GM12872 (cell line): Measurements from ENCODE around the gene MAGEB17.

Source experiments
- TF ChIP-seq, protein P1 (sequence below): IDR thresholded peaks from 3 replicates; pipeline ENCODE4 v1.5.1; 2011; ENCODE audit warnings: low read depth, mild to moderate bottlenecking, low read length, moderate library complexity; ENCODE audit not compliant: insufficient read depth

Gene MAGEB17

DNA sequence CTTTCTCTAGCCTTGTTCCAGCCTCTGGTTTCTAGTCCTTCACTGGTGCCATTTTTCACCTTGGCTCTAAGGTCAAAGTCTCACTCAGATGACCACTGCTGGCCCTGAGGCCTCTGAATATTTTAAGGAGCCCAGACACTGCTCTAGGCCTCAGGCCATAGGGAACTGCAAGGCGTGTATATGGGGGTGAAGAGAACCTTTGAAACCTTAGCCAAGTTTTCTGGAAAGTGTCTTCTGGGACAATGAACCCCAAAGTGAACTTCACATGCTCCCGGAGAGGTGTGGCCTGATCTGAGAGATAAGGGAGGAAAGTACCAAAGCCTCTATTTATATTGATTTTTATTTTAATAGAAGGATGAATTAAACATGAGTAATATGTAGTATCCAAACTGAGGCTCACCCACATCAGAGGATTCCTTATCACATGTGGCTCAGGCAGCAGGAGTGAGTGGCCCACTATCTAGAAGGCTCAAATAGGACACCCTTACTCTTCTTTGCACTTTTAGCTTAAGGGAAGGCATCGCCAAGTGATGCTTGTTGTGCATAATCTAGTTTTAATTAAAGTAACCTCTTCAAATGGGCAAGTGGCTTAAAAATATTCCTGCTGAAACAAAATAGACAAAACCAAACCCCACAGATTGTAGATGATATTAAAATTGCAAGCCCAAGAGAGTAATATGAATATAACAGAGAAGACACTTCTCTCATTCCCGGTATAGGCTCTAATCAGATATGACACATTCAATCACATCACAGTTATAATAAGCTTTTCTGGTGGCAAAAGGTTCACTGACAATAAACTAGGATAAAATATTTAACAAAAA, 25.6 kb upstream of the MAGEB17 start:
- TF ChIP-seq, protein P1, sequence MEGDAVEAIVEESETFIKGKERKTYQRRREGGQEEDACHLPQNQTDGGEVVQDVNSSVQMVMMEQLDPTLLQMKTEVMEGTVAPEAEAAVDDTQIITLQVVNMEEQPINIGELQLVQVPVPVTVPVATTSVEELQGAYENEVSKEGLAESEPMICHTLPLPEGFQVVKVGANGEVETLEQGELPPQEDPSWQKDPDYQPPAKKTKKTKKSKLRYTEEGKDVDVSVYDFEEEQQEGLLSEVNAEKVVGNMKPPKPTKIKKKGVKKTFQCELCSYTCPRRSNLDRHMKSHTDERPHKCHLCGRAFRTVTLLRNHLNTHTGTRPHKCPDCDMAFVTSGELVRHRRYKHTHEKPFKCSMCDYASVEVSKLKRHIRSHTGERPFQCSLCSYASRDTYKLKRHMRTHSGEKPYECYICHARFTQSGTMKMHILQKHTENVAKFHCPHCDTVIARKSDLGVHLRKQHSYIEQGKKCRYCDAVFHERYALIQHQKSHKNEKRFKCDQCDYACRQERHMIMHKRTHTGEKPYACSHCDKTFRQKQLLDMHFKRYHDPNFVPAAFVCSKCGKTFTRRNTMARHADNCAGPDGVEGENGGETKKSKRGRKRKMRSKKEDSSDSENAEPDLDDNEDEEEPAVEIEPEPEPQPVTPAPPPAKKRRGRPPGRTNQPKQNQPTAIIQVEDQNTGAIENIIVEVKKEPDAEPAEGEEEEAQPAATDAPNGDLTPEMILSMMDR: no peak

DNA sequence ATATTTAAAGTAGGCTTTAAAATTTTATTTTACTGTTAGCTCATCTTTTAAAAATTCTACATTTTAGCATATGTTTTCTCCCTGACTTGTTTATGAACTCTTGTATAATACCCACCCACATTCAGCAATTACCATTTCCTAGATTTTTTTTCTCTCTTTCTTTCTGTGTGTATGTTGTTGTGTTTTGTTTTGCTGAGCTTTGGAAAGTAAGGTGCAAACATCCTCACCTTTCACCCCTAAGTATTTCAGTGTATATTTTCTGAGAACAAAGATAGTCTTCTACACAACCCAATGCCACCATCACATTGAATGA, 25.1 kb upstream of the MAGEB17 start:
- TF ChIP-seq, protein P1: no peak

- TF ChIP-seq, protein P1: no peak
Measured at GRCh38 chrX:16143968-16144367, 23.3 kb upstream of the MAGEB17 start.

DNA sequence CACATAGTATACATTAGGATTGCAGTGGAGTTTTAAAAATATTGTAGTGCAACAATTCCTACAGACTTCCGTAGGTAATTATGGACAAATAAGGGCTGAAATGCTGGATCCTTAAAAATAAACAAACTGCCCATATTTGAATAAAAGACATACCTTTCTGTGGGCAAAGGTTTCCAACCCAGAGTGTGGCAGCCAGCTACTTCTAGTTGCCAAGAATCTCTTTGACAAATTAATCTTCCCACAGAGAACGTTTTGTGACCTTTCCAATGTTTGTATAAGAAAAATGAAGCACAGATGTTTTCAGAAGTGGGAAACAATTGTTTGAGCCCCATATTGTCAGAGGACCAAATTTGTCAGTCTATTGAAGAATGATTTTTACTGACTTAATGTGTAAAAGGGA, 22.9 kb upstream of the MAGEB17 start:
- TF ChIP-seq, protein P1: no peak

DNA sequence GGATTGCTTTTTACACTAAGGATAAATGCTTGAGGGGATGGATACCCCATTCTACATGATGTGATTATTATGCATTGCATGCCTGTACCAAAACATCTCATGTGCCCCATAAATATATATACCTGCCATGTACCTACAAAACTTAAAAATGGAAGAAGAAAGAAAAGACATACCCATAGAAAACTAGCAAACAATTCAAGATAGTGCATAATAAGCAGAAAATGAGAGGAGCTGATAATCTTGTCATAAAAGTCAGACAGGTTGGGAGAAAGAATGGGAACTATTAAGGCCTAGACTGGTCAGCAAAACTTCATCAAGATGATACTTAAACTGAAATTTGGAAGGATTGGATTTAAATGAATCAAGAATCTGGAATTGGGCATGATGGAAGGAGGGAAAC, 21.6 kb upstream of the MAGEB17 start:
- TF ChIP-seq, protein P1: no peak

GRCh38 chrX:16148896-16149295, 18.4 kb upstream of the MAGEB17 start:
- TF ChIP-seq, protein P1: no peak

DNA sequence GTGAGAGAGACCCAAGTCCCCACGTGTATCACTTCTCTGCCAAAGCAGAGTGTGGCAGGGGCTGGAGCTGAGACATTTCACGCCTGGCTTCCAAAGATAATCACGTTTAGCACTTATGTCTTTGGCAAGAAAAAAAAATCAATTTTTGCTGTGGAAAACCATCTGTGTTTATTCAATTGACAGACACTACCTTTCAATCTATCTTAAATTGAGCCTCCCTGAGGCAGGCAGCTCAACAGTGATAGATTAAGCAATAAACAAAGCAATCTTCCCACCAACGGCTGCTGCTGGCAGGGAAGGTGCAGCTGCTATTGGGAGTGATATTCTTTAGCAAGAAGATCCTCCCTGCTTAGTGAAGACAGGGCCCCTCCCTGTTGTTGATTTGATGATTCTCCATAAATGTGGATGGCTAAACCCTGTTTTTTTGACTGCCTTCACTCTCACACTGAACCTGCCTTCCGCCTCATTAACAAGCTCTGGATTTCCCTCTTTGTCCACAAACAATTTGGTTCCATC, 11.6 kb upstream of the MAGEB17 start:
- TF ChIP-seq, protein P1: no peak
